SHP77 treated with DMSO at 0.1 percent for 48 hours (cell line): ENCODE results near the gene OTOGL.
"Not testable (repeated sequence)": the region's sequence is repeated elsewhere in the genome, so short reads cannot be mapped to it uniquely, and the experiment has no call there.

Source experiments
- DNase-seq: peaks from one replicate; lab custom pipeline; 2025; lab: John Stamatoyannopoulos, UW

The OTOGL gene

GRCh38 chr12:80099259-80099658 lies at the start of gene OTOGL:
Gene OTOGL (plus strand): TSS chr12:80099537. CDS start chr12:80209432, 109,895 bp downstream.
- DNase-seq: no peak

GRCh38 chr12:80050236-80050635 lies 49.1 kb upstream of the OTOGL start:
- no peak for DNase-seq

- DNase-seq: peak; percentile 0
Measured at GRCh38 chr12:80053051-80053790, 46.1 kb upstream of the OTOGL start.

GRCh38 chr12:80056232-80056631 lies 43.1 kb upstream of the OTOGL start:
- no peak for DNase-seq

- no peak for DNase-seq
Measured at GRCh38 chr12:80056845-80057244, 42.5 kb upstream of the OTOGL start.

- no peak for DNase-seq
Measured at GRCh38 chr12:80058586-80058985, 40.8 kb upstream of the OTOGL start.

- no peak for DNase-seq
Measured at GRCh38 chr12:80059102-80059501, 40.2 kb upstream of the OTOGL start.

GRCh38 chr12:80059875-80060274 lies 39.5 kb upstream of the OTOGL start:
- DNase-seq: no peak

GRCh38 chr12:80064269-80064668 lies 35.1 kb upstream of the OTOGL start:
- no peak for DNase-seq

GRCh38 chr12:80064951-80065350 lies 34.4 kb upstream of the OTOGL start:
- DNase-seq: no peak

- no peak for DNase-seq
Measured at GRCh38 chr12:80068173-80068572, 31.2 kb upstream of the OTOGL start.

- not testable (repeated sequence) for DNase-seq
Measured at GRCh38 chr12:80083892-80084614, 15.3 kb upstream of the OTOGL start.

- DNase-seq: no peak
Measured at GRCh38 chr12:80086025-80086424, 13.3 kb upstream of the OTOGL start.

- DNase-seq: no peak
Measured at GRCh38 chr12:80087486-80088213, 11.7 kb upstream of the OTOGL start.

- DNase-seq: no peak
Measured at GRCh38 chr12:80100591-80100990, 1.3 kb downstream of the OTOGL start.

- no peak for DNase-seq
Measured at GRCh38 chr12:80101126-80101525, 1.8 kb downstream of the OTOGL start.

GRCh38 chr12:80107221-80107620 lies 7.9 kb downstream of the OTOGL start:
- DNase-seq: no peak

GRCh38 chr12:80116735-80117134 lies 17.4 kb downstream of the OTOGL start:
- no peak for DNase-seq

- no peak for DNase-seq
Measured at GRCh38 chr12:80118565-80119324, 19.4 kb downstream of the OTOGL start.

GRCh38 chr12:80120994-80121393 lies 21.7 kb downstream of the OTOGL start:
- DNase-seq: no peak

GRCh38 chr12:80121661-80122060 lies 22.3 kb downstream of the OTOGL start:
- DNase-seq: no peak

- DNase-seq: no peak
Measured at GRCh38 chr12:80129895-80130530, 30.7 kb downstream of the OTOGL start.
